HepG2 (cell line): ENCODE results near the gene HSPA1L. TPM values are rescaled to one million over a fixed set of nuclear protein-coding genes. Genes with fewer than 3 reads are reported as not detected.

ENCODE experiments used
- ATF2 ChIP-seq: sonication (generic); formaldehyde crosslinking; IDR thresholded peaks from 2 replicates; pipeline ENCODE4 v1.4.0; 2020; ENCODE audit warnings: missing genetic modification reagents
- CSRNP2 ChIP-seq: sonication (generic); formaldehyde crosslinking; conservative IDR thresholded peaks from 2 replicates; pipeline ENCODE4 v1.8.0; 2022; ENCODE audit warnings: low read depth, missing genetic modification reagents
- HBP1 ChIP-seq: IDR thresholded peaks from 2 replicates; pipeline ENCODE4 v1.6.1; 2016; ENCODE audit warnings: low read depth, control low read depth
- HCFC1 ChIP-seq: fragments of 150-350 bp; IDR thresholded peaks from 2 replicates; pipeline ENCODE4 v1.6.1; 2014; ENCODE audit warnings: low read depth, low read length
- HNRNPL ChIP-seq: fragments of 200-400 bp; formaldehyde crosslinking; IDR thresholded peaks from 2 replicates; pipeline ENCODE4 v1.6.1; 2017; ENCODE audit warnings: mild to moderate bottlenecking, low read depth, low read length
- MAF1 ChIP-seq: sonication (generic); formaldehyde crosslinking; IDR thresholded peaks from 2 replicates; pipeline ENCODE4 v1.5.0; 2020; ENCODE audit warnings: missing genetic modification reagents, borderline replicate concordance
- NAIF1 ChIP-seq: sonication (generic); formaldehyde crosslinking; IDR thresholded peaks from 2 replicates; pipeline ENCODE4 v1.5.0; 2020; ENCODE audit warnings: mild to moderate bottlenecking, missing genetic modification reagents, borderline replicate concordance
- RARA ChIP-seq: IDR thresholded peaks from 2 replicates; pipeline ENCODE4 v1.6.1; 2016; ENCODE audit warnings: missing genetic modification reagents, missing compliant biosample characterization
- RFXANK ChIP-seq: IDR thresholded peaks from 2 replicates; pipeline ENCODE4 v1.6.1; 2016
- ZHX1 ChIP-seq: sonication (generic); formaldehyde crosslinking; IDR thresholded peaks from 2 replicates; pipeline ENCODE4 v1.8.1; 2022; ENCODE audit warnings: low read depth, mild to moderate bottlenecking, missing genetic modification reagents
- ZNF318 ChIP-seq: sonication (generic); formaldehyde crosslinking; IDR thresholded peaks from 2 replicates; pipeline ENCODE4 v1.4.0; 2020; ENCODE audit warnings: mild to moderate bottlenecking, missing genetic modification reagents
- ZNF761 ChIP-seq: sonication (generic); formaldehyde crosslinking; conservative IDR thresholded peaks from 2 replicates; pipeline ENCODE4 v1.4.0; 2020; ENCODE audit warnings: mild to moderate bottlenecking, missing genetic modification reagents
- polyA plus RNA-seq, 8 experiments: library from polyadenylated mRNA; depleted of rRNA in 3 of 8; stranded (reverse) in 7 of 8; unstranded in 1 of 8; fragments of >200 nt; fragmentation: Illumina TruSeq in 4 of 8; extraction: Trizol in 4 of 8; gene quantifications; 2 replicates each; pipeline versions ENCODE4 v1.2.1 to v1.2.3, GENCODE V29; 2011 to 2016; ENCODE audit warnings: low read depth in 4 of 8, missing spikeins in 1 of 8, mixed read lengths in 1 of 8; ENCODE audit not compliant: insufficient read depth in 1 of 8
- total RNA-seq, 5 experiments: library from RNA; depleted of rRNA; stranded (reverse); fragments of >200 nt; fragmentation: Illumina TruSeq; extraction: Trizol; gene quantifications; 2 replicates each; pipeline ENCODE4 v1.2.3, GENCODE V29; 2016; ENCODE audit warnings: low read depth in 1 of 5

HSPA1L gene
- total and polyA plus RNA-seq, 2 of the 13 experiments (the other 11 are each of a cell fraction or from before 2014, with no cell fraction given), result 0.55 to 1.0 TPM

- TF ChIP-seq ZNF761 (CRISPR knock-in tag) (no peak), NAIF1 (CRISPR knock-in tag) (no peak), HCFC1 (no peak), HNRNPL (no peak), ZHX1 (CRISPR knock-in tag) (0 out of 2 replicates have a peak, but pooled peaks have one; percentile 41), CSRNP2 (CRISPR knock-in tag) (no peak), RARA (CRISPR knock-in tag) (peak; percentile 41; the same call in 1 of the 2 replicates), MAF1 (no peak), ZNF318 (CRISPR knock-in tag) (no peak), RFXANK (CRISPR knock-in tag) (no peak), ATF2 (CRISPR knock-in tag) (no peak), HBP1 (CRISPR knock-in tag) (peak; percentile 91; the same call in 1 of the 2 replicates)
Observed at GRCh38 chr6:31815025-31815838, at the start of gene HSPA1L, which contains the start of gene HSPA1A (continued).
